BE2C (cell line): ENCODE measurements around the gene TCF3.
A peak's percentile ranks its signal among the peaks of the same experiment; 100 is the strongest.

Source experiments
- DNase-seq: peaks from one replicate; pipeline ENCODE4 v3.0.0-alpha.2; 2020
- H3K27me3 ChIP-seq: fragments of 250-450 bp; sonication (Bioruptor Pico); 2 replicates; pipeline ENCODE4 v1.5.1; 2020; ENCODE audit warnings: mild to moderate bottlenecking
- H3K36me3 ChIP-seq: fragments of 250-450 bp; sonication (Bioruptor Pico); 2 replicates; pipeline ENCODE4 v1.5.1; 2020; ENCODE audit warnings: mild to moderate bottlenecking
- H3K4me1 ChIP-seq: fragments of 250-450 bp; sonication (Bioruptor Pico); 2 replicates; pipeline ENCODE4 v1.5.1; 2020
- H3K4me3 ChIP-seq: 2 replicates; pipeline ENCODE4 v1.5.1; 2011; ENCODE audit warnings: low read depth, low read length
- H3K9me3 ChIP-seq: fragments of 250-450 bp; sonication (Bioruptor Pico); 2 replicates; pipeline ENCODE4 v1.5.1; 2020
- CTCF ChIP-seq: IDR thresholded peaks from 2 replicates; pipeline ENCODE4 v1.5.1; 2012; ENCODE audit warnings: mild to moderate bottlenecking, low read depth, low read length

The TCF3 gene

GRCh38 chr19:1648920-1649541 is 3.4 kb downstream of the TCF3 start:
- no peak for TF ChIP-seq CTCF
- Histone ChIP-seq H3K36me3 (peaks cover 54% of the 10 kb centered on the region), H3K27me3 (no peaks in the 10 kb centered on the region), H3K9me3 (no peaks in the 10 kb centered on the region), H3K4me1 (no peaks in the 10 kb centered on the region), H3K4me3 (no peak overlapping the region)
- no peak for DNase-seq

- Histone ChIP-seq H3K4me3 (no peak overlapping the region), H3K9me3 (no peaks in the 10 kb centered on the region), H3K36me3 (peaks cover 60% of the 10 kb centered on the region), H3K4me1 (no peaks in the 10 kb centered on the region), H3K27me3 (no peaks in the 10 kb centered on the region)
- DNase-seq = no peak
- TF ChIP-seq CTCF = no peak
Observed at GRCh38 chr19:1648459-1648849, 4.0 kb downstream of the TCF3 start.

GRCh38 chr19:1647501-1648458 is 4.6 kb downstream of the TCF3 start:
- Histone ChIP-seq H3K4me3 (no peak overlapping the region), H3K9me3 (no peaks in the 10 kb centered on the region), H3K36me3 (peaks cover 67% of the 10 kb centered on the region), H3K27me3 (no peaks in the 10 kb centered on the region), H3K4me1 (no peaks in the 10 kb centered on the region)
- no peak for TF ChIP-seq CTCF
- peak; percentile 8 for DNase-seq

GRCh38 chr19:1646659-1647453 is 5.6 kb downstream of the TCF3 start:
- H3K4me1 ChIP-seq = no peaks in the 10 kb centered on the region
- peak; percentile 4 for DNase-seq
- peaks cover 70% of the 10 kb centered on the region for H3K36me3 ChIP-seq
- TF ChIP-seq CTCF = no peak
- no peaks in the 10 kb centered on the region for H3K27me3 ChIP-seq
- H3K4me3 ChIP-seq = no peak overlapping the region
- no peaks in the 10 kb centered on the region for H3K9me3 ChIP-seq

GRCh38 chr19:1646149-1646548 is 6.3 kb downstream of the TCF3 start:
- Histone ChIP-seq H3K9me3 (no peaks in the 10 kb centered on the region), H3K27me3 (no peaks in the 10 kb centered on the region), H3K36me3 (peaks cover 77% of the 10 kb centered on the region), H3K4me3 (no peak overlapping the region), H3K4me1 (no peaks in the 10 kb centered on the region)
- TF ChIP-seq CTCF = no peak
- DNase-seq = peak; percentile 16
